ENCODE measurements around the gene LRRK1.
A peak's percentile ranks its signal among the peaks of the same experiment; 100 is the strongest.

LRRK1 gene

DNA sequence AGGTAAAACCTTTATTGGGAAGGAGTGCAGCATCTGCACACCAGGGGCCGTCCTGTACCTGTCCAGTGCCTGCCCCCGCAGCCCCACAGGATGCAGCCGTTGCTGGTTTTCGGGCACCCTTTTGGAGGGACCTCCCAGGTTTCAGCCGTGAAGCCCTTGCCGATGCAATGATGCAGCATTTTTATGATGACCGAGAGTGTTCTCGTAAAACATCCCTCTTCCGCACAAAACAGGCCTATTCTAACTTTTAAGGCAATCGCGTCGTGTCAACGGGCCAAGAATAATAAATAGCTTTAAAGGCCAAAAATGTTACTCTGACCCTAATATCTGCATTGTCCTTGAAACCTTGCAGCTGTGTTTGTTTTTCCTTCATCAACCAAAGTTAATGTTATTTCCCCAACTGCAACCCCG, 126.1 kb downstream of the LRRK1 start:
- Histone ChIP-seq H4K8ac (ENCODE audit: low read length) (no peak overlapping the region), H2BK12ac (ENCODE audit: low read length in 2 of 2) (no peak overlapping the region), H3K4me2 (ENCODE audit: low read length, poor library complexity, severe bottlenecking) (no peak overlapping the region), H3K4ac (ENCODE audit: low read depth in 1 of 2, low read length in 2 of 2) (no peak overlapping the region), H3K27me3 (ENCODE audit: control insufficient read depth in 1 of 2, insufficient read depth in 1 of 2, low read length in 2 of 2) (no peaks in the 10 kb centered on the region), H2BK15ac (ENCODE audit: low read depth, poor library complexity, severe bottlenecking) (no peak overlapping the region), H3K79me1 (replicated peaks; ENCODE audit: low read length, poor library complexity, severe bottlenecking) (no peaks in the 10 kb centered on the region), H2AK5ac (ENCODE audit: low read length, severe bottlenecking) (no peak overlapping the region), H3K4me1 (ENCODE audit: control insufficient read depth, insufficient read depth, low read depth, low read length) (no peaks in the 10 kb centered on the region), H2AFZ (ENCODE audit: low read depth, low read length) (no peak overlapping the region), H2BK5ac (ENCODE audit: low read depth, low read length, poor library complexity, severe bottlenecking) (no peak overlapping the region), H3K36me3 (ENCODE audit: control insufficient read depth in 1 of 2, insufficient read depth in 2 of 2, low read depth in 1 of 2, low read length in 2 of 2) (peaks cover 0 to 65% of the 10 kb centered on the region in 2 experiments), H3K4me3 (ENCODE audit: insufficient read depth in 1 of 2, low read depth in 1 of 2, low read length in 2 of 2) (no peak overlapping the region), H3K9me3 (ENCODE audit: control insufficient read depth, low read length) (no peaks in the 10 kb centered on the region), H3K9ac (ENCODE audit: low read length) (no peak overlapping the region), H3K14ac (ENCODE audit: low read length in 2 of 2) (no peak overlapping the region), H3K18ac (ENCODE audit: low read depth in 1 of 2, low read length in 2 of 2) (no peak overlapping the region), H3K23ac (ENCODE audit: low read length in 2 of 2) (no peak overlapping the region), H2BK120ac (ENCODE audit: low read depth, low read length) (no peak overlapping the region), H4K91ac (ENCODE audit: low read length) (no peak overlapping the region), H3K27ac (ENCODE audit: low read length, poor library complexity, severe bottlenecking) (no peak overlapping the region)
- DNase-seq, result no peak
- WGBS, result 87% methylated on average over 14 of the region's 14 CpGs

DNA sequence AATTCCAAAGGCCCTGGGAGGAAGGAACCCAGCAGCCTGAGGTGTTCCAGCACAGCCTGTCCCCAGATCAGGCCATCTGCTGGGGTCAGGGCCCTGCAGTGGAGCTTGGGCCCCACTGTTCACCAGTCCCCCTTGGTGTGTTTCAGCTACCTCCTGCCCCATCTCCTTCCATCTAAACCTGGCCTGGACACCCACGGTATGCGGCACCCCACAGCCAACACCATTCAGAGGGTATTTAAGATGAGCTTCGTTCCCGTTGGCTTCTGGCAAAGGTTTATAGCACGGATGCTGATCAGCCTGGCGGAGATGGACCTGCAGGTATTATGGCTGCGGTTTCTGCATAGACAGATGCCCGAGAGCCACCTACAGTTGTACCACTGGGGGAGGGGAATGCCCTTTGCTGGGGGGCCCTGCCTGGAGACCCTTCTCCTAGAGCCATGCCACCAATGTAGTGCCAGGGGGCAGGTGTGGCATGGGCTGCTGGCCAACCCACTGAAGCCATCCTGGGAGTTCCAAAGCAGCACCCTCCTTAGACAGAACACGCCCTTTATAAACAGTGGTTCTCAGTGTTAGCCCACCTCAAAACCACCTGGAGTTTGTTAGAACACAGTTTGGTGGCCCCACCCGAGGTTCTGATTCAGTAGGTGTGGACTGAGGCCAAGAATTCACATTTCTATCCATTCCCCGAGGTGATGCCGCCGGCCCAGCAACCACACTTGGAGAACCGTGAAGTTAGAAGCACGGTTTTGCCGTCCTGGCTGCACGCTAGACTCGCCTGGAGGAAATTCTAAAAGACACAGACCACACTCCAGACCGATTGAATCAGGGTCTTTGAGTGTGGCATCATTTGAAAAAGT, 126.9 kb downstream of the LRRK1 start:
- H3K79me1 ChIP-seq (replicated peaks; ENCODE audit: low read length, poor library complexity, severe bottlenecking), result no peaks in the 10 kb centered on the region

DNA sequence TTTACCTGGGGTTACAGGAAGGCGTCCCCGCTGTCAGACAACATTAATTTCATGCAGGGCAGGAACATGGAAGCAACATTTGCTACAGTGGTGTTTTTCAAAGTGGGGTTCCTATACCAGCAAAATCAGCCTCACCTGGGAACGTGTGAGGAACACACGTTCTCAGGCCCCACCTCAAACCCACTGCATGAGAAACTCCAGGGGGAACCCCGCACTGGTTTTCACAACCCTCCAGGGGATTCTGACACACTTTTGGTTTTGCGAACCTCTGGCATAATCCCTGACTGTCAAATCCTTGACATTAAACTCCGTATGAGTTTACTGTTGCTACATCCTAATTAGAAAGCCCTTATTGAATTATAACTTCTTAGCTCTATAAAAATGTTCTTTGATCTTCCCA, 127.7 kb downstream of the LRRK1 start:
- DNase-seq, result no peak
- WGBS, result 91% methylated on average over 7 of the region's 7 CpGs

More for the DNA sequence above, 126.9 kb downstream of the LRRK1 start:
- no peak overlapping the region for H2BK120ac ChIP-seq (ENCODE audit: low read depth, low read length)
- H2BK15ac ChIP-seq (ENCODE audit: low read depth, poor library complexity, severe bottlenecking), result no peak overlapping the region
- H4K8ac ChIP-seq (ENCODE audit: low read length), result no peak overlapping the region
- no peak overlapping the region for H2BK5ac ChIP-seq (ENCODE audit: low read depth, low read length, poor library complexity, severe bottlenecking)
- H3K23ac ChIP-seq (ENCODE audit: low read length in 2 of 2), result no peak overlapping the region
- DNase-seq, result no peak
- no peak overlapping the region for H2AFZ ChIP-seq (ENCODE audit: low read depth, low read length)
- H3K4me3 ChIP-seq (ENCODE audit: insufficient read depth in 1 of 2, low read depth in 1 of 2, low read length in 2 of 2), result peak overlapping the region in 1 of 2 experiments; percentile 2
- H3K9me3 ChIP-seq (ENCODE audit: control insufficient read depth, low read length), result no peaks in the 10 kb centered on the region
- no peak overlapping the region for H3K4ac ChIP-seq (ENCODE audit: low read depth in 1 of 2, low read length in 2 of 2)
- no peak overlapping the region for H3K27ac ChIP-seq (ENCODE audit: low read length, poor library complexity, severe bottlenecking)
- H2AK5ac ChIP-seq (ENCODE audit: low read length, severe bottlenecking), result no peak overlapping the region
- H3K4me1 ChIP-seq (ENCODE audit: control insufficient read depth, insufficient read depth, low read depth, low read length), result no peaks in the 10 kb centered on the region
- H3K14ac ChIP-seq (ENCODE audit: low read length in 2 of 2), result no peak overlapping the region
- no peak overlapping the region for H3K18ac ChIP-seq (ENCODE audit: low read depth in 1 of 2, low read length in 2 of 2)
- H2BK12ac ChIP-seq (ENCODE audit: low read length in 2 of 2), result no peak overlapping the region
- H3K36me3 ChIP-seq (ENCODE audit: control insufficient read depth in 1 of 2, insufficient read depth in 2 of 2, low read depth in 1 of 2, low read length in 2 of 2), result peaks cover 0 to 64% of the 10 kb centered on the region in 2 experiments
- no peak overlapping the region for H4K91ac ChIP-seq (ENCODE audit: low read length)
- H3K9ac ChIP-seq (ENCODE audit: low read length), result no peak overlapping the region
- WGBS, result 96% methylated on average over 19 of the region's 19 CpGs
- no peaks in the 10 kb centered on the region for H3K27me3 ChIP-seq (ENCODE audit: control insufficient read depth in 1 of 2, insufficient read depth in 1 of 2, low read length in 2 of 2)
- H3K4me2 ChIP-seq (ENCODE audit: low read length, poor library complexity, severe bottlenecking), result no peak overlapping the region

DNA sequence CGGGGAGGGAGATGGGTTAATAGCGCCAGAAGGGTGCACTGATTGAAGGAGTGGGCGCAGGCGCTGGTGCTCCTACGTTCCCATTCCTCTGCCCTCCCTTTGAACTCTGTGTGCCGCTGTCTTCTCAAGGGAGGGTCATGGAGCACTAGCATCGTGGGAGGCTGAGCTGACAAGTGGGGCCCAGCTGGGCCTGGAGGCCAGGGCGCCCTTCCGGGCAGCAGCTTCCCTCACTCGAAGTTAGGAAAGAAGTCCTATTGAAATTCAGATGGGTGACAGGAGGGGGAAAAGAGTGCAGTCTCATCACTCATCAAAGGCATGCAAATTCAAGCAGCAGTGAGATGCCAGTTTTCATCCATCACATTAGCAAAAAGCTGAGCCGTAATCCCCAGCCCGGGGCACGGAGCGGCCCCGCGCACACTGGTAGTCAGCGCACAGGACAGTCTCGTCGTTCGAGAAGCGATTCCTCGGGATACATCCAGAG, 128.2 kb downstream of the LRRK1 start:
- Histone ChIP-seq H3K4me2 (ENCODE audit: low read length, poor library complexity, severe bottlenecking) (no peak overlapping the region), H3K27ac (ENCODE audit: low read length, poor library complexity, severe bottlenecking) (no peak overlapping the region), H3K14ac (ENCODE audit: low read length in 2 of 2) (no peak overlapping the region), H3K9me3 (ENCODE audit: control insufficient read depth, low read length) (no peaks in the 10 kb centered on the region), H2AFZ (ENCODE audit: low read depth, low read length) (no peak overlapping the region), H2BK120ac (ENCODE audit: low read depth, low read length) (no peak overlapping the region), H3K9ac (ENCODE audit: low read length) (no peak overlapping the region), H2BK12ac (ENCODE audit: low read length in 2 of 2) (no peak overlapping the region), H4K91ac (ENCODE audit: low read length) (no peak overlapping the region), H3K4me1 (ENCODE audit: control insufficient read depth, insufficient read depth, low read depth, low read length) (no peaks in the 10 kb centered on the region), H3K18ac (ENCODE audit: low read depth in 1 of 2, low read length in 2 of 2) (no peak overlapping the region), H2AK5ac (ENCODE audit: low read length, severe bottlenecking) (no peak overlapping the region), H3K4ac (ENCODE audit: low read depth in 1 of 2, low read length in 2 of 2) (no peak overlapping the region), H3K4me3 (ENCODE audit: insufficient read depth in 1 of 2, low read depth in 1 of 2, low read length in 2 of 2) (no peak overlapping the region), H3K23ac (ENCODE audit: low read length in 2 of 2) (no peak overlapping the region), H3K36me3 (ENCODE audit: control insufficient read depth in 1 of 2, insufficient read depth in 2 of 2, low read depth in 1 of 2, low read length in 2 of 2) (peaks cover 0 to 70% of the 10 kb centered on the region in 2 experiments), H4K8ac (ENCODE audit: low read length) (no peak overlapping the region), H2BK5ac (ENCODE audit: low read depth, low read length, poor library complexity, severe bottlenecking) (no peak overlapping the region), H3K27me3 (ENCODE audit: control insufficient read depth in 1 of 2, insufficient read depth in 1 of 2, low read length in 2 of 2) (no peaks in the 10 kb centered on the region), H3K79me1 (replicated peaks; ENCODE audit: low read length, poor library complexity, severe bottlenecking) (no peaks in the 10 kb centered on the region), H2BK15ac (ENCODE audit: low read depth, poor library complexity, severe bottlenecking) (no peak overlapping the region)
- no peak for DNase-seq
- 69% methylated on average over 20 of the region's 22 CpGs for WGBS

More for the DNA sequence above, 127.7 kb downstream of the LRRK1 start:
- Histone ChIP-seq H2BK12ac (ENCODE audit: low read length in 2 of 2) (no peak overlapping the region), H2BK120ac (ENCODE audit: low read depth, low read length) (no peak overlapping the region), H3K27ac (ENCODE audit: low read length, poor library complexity, severe bottlenecking) (no peak overlapping the region), H2BK15ac (ENCODE audit: low read depth, poor library complexity, severe bottlenecking) (no peak overlapping the region), H2AFZ (ENCODE audit: low read depth, low read length) (no peak overlapping the region), H3K9ac (ENCODE audit: low read length) (no peak overlapping the region), H3K18ac (ENCODE audit: low read depth in 1 of 2, low read length in 2 of 2) (no peak overlapping the region), H3K23ac (ENCODE audit: low read length in 2 of 2) (no peak overlapping the region), H2BK5ac (ENCODE audit: low read depth, low read length, poor library complexity, severe bottlenecking) (no peak overlapping the region), H2AK5ac (ENCODE audit: low read length, severe bottlenecking) (no peak overlapping the region), H3K9me3 (ENCODE audit: control insufficient read depth, low read length) (no peaks in the 10 kb centered on the region), H4K8ac (ENCODE audit: low read length) (no peak overlapping the region), H4K91ac (ENCODE audit: low read length) (no peak overlapping the region), H3K4me2 (ENCODE audit: low read length, poor library complexity, severe bottlenecking) (no peak overlapping the region), H3K79me1 (replicated peaks; ENCODE audit: low read length, poor library complexity, severe bottlenecking) (no peaks in the 10 kb centered on the region), H3K14ac (ENCODE audit: low read length in 2 of 2) (no peak overlapping the region), H3K4me1 (ENCODE audit: control insufficient read depth, insufficient read depth, low read depth, low read length) (no peaks in the 10 kb centered on the region), H3K4me3 (ENCODE audit: insufficient read depth in 1 of 2, low read depth in 1 of 2, low read length in 2 of 2) (no peak overlapping the region), H3K4ac (ENCODE audit: low read depth in 1 of 2, low read length in 2 of 2) (no peak overlapping the region), H3K36me3 (ENCODE audit: control insufficient read depth in 1 of 2, insufficient read depth in 2 of 2, low read depth in 1 of 2, low read length in 2 of 2) (peaks cover 0 to 67% of the 10 kb centered on the region in 2 experiments), H3K27me3 (ENCODE audit: control insufficient read depth in 1 of 2, insufficient read depth in 1 of 2, low read length in 2 of 2) (no peaks in the 10 kb centered on the region)
